GM19455 (cell line): ENCODE results near the gene IGF2BP3.

Source experiments
- ATAC-seq: cut with Tn5 transposase; IDR thresholded peaks from one replicate; pipeline ENCODE4 v1.9.1; 2021; ENCODE audit not compliant: unreplicated experiment

The IGF2BP3 gene

DNA sequence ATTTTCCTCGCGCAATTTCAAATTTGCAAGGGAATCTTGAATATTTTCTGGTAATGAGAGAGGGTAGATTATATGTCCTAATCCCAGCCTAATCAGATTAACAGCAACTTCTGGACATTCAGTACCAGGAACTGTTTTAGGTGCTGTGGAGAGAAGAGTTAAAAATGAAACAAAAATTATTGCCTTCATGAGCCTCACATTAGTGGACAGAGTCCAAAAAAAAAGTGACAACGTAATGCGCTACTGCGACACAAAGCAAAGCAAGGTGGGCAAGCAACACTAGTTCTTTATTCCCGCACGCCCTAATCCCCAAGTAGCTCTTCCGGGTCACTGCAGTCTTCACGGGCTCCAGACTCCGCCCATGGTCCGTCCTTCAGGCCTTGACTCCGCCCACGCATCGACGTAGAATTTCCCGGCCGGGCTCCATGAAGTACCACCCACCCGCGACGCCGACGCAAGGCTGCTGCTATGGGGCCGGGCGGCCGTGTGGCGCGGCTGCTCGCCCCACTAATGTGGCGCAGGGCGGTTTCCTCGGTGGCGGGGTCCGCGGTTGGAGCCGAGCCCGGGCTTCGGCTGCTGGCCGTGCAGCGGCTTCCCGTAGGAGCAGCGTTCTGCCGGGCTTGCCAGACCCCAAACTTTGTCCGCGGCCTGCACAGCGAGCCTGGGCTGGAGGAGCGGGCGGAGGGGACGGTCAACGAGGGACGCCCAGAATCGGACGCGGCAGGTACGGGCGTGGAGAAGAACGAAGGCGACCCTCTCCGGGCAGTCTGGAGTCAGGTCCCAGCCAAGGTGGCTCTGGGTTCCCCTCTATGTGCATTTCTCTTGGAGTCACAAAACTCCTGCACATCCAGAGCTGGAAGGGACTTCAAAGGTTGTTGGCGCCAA, 171.2 kb downstream of the IGF2BP3 start, which contains the start of gene MALSU1:
MALSU1 (plus strand) TSS at position 455 of the 885 bp plus-strand sequence; CDS start at position 469, 14 bp downstream.
- ATAC-seq, result peak; percentile 99

DNA sequence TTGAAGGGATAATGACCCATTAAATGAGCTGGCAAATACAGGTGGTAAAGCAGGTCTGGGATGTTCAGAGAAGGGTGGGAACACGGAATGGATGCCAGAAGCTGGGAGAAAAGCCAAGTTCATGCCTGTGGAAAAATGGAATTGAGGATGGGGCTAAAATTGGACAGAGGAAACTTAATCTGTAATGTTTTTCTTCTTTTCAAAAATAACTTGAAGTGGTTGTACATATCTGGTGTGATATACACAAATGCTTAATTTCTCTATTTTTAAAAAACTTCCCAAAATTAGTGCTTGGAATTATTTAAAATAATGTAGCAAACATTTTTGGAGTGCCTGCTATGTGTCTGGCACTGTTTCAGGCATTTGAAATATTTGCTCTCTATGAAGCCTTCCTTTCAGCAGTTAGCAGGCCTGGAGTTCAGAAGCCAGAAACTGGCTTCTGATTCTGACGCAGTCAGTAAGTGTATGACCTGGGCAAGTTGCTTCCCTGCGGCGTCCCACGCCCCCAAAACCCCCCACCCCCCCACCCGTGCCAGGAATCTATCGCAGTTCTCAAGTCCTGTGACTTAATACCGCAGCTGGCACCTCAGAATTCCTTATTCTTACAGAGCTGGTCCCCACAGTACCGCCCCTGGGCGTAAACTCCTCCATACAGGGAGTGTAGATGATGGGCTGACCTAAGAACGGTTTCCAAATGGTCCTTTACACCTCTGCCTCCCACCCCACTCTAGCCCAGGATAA, 172.0 kb downstream of the IGF2BP3 start:
- ATAC-seq, result no peak

DNA sequence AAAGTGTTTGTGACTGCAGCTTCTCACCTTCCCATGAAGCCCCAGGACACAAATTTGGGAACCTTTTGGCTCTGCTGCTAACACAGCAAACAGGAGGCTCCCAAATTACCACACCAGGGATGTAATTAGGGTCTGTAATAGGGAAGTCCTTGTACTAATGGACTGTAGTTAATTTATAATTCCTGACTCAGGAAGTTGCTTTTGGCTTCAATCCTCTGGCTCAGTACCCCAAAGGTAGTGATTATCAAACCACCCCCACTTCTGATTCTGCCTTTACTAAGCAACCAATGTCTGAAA, 174.9 kb downstream of the IGF2BP3 start:
- no peak for ATAC-seq

DNA sequence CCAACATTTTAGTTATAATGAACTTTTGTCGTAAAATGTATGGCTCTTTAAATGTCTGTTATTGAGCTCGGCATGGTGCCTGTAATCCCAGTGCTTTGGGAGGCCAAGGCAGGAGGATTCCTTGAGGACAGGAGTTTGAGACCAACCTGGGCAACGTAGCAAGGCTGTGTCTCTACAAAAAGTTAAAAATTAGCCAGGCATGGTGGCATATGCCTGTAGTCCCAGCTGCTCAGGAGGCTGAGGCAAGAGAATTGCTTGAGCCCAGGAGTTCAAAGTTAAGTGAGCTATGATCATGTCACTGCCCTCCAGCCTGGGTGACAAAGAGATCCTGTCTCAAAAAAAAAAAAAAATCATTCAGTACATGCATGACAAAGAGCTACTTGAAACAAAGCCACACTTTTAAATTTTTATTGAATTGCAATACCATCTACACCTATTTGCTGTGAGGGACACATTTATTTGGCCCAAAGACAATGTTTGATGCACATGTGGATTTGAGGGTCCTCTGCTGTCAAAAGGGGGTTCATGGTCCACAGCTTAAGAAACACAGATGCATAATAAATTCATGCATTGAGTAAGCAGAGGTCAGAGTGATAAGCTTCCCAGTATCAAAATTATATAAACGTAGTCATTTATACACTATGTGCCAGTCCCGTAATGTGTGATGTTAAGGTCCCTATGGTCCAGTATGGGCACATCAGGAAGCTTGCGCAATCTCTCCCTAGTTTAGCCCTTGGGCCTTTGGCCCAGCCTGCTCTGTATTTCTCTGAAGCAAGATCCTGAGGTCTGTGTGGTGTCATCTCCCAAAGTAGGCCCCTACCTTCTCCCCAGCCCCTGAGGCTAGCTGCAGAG, 175.5 kb downstream of the IGF2BP3 start:
- ATAC-seq, result no peak

DNA sequence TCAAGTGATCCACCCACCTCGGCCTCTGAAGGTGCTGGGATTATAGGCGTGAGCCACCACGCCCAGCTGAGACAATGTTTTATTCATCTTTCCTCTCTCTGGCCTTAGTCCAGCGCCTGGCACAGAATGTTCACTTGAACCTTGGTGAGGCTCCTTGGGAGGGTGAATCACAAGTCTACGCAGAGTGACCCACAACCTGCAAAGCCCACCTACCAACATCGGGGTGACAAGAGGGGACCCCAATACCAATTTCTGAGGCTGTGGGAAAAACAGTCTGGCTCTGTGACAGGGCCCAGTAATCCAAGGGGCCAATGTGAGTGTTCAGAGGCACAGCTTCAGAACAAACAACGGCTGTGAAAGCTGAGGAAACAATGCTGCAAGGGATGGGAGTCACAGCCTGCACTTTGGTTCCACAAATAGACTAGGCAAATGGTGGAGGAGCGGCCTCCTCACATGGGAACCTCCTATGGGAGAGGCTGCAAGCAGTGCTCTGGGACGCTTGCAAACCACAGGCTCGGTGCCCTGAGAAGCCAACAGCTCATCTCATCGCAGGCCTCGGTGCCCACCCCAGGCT, 176.7 kb downstream of the IGF2BP3 start:
- ATAC-seq, result no peak

DNA sequence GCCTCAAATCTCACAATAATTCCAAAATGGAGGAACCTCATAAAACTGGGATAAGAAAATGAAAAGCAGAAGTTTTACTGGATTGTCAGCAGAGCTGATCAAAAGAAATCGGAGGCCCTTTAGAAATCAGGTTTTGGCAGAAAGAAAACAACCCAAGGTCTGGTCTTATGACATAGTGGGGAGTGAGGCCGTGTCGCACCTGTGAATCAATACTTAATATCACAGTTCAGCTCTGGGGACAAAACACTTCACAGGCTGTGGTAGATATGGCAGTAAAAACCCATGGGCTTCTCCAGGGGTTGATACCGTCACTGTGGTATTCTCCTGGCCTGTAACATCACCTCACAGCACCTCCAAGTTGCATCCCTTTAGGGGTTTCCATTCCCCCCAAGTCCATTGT, 177.7 kb downstream of the IGF2BP3 start:
- ATAC-seq, result no peak

DNA sequence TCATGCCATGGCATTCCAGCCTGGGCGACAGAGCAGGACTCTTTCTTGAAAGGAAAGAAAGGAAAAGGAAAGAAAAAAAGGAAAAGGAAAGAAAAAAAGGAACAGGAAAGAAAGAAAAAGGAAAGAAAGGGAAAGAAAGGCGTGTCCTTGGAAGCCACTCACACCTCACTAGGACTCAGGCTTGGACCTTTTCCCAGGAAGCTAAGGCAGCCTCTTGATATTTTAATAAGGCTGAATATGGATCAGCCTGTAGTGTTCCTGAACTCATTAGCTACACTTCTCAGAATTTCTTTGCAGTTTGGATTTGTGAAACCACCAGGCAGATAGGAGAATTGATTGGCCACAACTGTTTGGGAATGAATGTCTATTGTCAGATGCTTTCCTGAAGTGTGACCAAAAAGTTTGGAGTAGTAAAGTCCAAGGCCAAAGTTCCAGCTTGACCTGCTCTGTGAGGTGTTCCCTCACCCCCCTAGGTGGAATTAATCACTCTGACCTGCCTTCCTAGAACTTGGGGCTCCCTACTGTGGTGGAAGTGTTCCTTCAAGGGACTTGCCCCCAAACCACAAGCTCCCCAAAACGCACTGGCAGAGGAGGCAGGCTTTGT, 178.2 kb downstream of the IGF2BP3 start:
- ATAC-seq, result no peak

DNA sequence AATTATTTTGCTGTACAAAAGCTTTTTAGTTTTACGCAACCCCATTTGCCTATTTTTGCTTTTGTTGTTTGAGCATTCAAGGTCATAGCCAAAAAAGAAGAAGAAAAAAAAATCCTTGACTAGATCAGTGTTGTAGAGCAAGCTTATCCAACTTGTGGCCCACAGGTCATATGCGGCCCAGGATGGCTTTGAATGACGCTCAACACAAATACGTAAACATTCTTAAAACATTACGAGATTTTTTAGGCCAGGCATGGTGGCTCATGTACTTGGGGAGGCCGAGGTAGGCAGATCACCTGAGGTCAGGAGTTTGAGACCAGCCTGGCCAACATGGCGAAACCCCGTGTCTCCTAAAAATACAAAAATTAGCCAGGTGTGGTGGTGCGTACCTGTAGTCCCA, 179.3 kb downstream of the IGF2BP3 start:
- no peak for ATAC-seq

DNA sequence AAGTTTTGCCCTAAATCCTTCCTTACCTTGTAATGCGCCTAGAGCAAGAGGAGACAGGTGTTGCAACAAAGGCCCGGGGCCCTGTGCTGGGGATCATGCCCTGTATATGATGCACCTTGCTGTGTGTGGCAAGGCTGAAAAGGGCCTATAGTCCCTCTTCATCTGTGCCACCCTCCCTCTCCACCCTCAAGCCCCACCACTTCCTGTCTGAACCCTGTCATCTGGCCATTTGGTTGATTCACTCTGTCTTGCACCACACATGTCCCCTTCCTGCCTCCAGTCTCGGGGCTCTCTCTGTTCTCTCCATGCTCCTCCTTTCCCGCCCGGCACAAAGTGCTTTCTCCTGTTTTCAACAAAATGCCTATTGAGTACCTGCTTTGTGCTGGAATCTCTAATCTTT, 182.7 kb downstream of the IGF2BP3 start:
- no peak for ATAC-seq

DNA sequence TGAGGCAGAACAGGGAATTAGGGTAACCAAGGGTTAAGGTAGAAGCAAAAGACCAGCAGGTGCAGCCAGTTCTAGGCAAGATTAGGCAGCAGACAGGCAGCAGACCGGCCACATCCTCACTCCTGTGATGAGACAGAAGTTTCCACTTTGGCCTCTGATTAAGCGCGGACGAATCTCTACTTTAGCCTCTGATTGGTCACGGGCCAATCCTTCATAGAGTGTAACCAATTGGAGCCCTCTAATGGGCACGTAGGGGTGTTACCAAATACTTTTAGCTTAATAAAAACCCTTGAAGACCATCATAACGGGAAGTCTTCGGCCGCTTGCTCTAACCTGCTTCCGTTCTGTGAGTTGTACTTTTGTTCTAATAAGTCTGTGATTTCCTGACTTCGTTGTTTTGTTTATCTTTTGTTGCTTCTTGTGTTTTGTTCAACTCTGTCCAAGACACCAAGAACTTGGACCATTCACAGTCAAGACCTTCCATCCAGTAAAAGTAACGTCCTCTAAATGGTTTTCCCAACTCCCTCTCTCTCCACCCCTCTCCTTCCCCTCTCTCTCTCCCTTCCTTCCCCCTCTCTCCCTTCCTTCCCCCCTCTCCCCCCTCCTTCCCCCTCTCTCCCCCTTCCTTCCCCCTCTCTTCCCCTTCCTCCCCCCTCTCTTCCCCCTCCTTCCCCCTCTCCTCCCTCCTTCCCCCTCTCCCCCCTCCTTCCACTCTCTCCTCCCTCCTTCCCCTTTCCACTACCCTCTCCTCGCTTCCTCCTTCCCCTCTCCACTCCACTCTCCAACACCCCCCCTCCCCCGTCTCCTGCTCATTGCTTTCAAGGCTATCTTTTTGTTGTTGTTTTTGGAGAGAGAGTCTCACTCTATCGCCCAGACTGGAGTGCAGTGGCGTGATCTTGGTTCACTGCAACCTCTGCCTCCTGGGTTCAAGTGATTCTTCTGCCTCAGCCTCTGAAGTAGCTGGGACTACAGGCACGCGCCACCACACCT, 184.3 kb downstream of the IGF2BP3 start:
- no peak for ATAC-seq

DNA sequence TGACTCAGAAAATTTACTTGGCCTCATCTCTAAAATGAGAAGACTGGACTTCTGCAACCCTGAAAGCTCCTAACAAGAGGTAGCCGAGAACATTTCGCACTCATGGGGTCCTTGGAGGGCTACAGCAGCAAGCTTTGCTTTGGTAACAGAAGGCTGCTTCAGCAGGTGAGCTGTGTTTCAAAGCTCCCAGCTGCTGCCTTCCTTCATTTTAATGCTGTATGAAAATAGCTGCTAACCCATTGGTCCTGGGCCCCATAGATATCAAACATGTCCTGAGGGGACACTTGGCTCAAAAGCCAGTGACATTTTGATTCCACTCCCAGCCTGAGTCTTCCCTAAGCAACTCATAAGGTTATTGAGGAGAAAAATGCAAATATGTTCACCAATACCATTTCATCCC, 185.4 kb downstream of the IGF2BP3 start:
- no peak for ATAC-seq

DNA sequence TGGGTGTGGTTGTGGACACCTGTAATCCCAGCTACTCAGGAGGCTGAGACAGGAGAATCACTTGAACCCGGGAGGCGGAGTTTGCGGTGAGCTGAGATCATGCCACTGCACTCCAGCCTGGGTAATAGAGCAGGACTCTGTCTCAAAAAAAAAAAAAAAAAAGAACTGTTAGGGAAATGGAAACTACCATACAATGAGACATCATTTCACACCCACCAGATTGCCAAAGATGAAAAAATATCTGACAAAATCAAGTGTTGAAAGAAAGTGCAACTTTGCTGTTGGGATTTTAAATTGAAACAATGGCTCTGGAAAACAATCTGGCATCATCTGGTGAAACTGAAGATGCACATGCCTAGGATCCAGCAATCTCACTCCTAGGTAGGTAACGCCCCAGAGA, 187.2 kb downstream of the IGF2BP3 start:
- ATAC-seq, result no peak

DNA sequence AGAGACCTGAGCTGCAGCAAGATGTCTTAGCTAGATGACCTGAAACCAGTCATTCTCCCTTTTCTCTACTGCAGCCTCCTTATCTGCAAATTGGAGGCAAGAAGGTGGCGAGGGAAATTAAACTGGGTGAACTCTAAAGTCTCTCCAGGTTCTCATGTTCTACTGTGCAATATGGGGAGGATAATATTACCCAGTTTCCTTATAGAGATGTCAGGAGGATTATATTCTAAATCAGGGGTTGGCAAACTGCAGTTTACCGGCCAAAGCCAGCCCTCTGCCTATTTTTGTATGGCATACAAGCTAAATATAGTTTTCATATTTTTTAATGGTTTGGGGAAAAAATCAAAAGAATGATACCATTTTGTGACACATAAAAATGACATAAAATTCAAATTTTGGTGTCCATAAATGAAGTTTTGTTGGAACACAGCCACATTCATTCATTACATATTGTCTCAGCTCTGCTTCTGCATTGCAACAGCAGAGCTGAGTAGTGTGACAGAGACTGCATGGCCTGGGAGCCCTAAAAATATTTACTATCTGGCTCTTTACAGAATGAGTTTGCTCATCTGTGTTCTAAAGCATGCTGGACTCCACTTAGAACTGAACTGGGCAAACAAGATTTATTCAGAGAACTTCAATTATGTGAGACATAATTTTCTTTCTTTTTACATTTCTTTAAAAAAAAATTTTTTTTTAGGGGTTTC, 190.3 kb downstream of the IGF2BP3 start:
- no peak for ATAC-seq

DNA sequence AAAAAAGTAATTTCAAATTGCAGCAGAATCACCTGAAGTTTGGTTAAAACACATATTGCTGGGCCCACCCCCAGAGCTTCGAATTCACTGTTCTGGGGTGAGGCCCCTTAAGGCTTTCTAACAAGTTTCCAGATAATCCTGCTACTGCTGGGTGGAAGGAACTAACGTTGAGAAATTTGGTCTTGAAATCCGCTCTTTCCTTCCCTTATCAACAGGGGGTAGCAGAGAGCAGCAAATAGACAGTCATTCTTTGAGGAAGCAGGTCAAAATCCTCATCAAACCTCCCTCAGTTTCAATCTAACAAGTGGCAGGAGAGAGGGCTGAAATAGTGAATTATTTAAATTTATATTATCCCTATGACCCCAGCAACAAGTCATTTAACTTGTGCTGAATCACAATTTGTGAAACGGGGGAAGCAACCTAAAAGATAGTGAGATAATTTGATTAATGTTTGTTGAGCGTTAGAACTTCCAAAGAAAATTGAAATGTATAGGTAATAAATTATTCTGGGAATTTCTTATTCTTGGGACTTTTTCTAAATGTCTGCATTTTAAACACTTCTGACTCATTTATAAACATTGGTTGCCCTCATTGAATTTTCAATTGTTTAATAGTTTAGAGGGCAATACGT, 192.8 kb downstream of the IGF2BP3 start:
- peak; percentile 43 for ATAC-seq

DNA sequence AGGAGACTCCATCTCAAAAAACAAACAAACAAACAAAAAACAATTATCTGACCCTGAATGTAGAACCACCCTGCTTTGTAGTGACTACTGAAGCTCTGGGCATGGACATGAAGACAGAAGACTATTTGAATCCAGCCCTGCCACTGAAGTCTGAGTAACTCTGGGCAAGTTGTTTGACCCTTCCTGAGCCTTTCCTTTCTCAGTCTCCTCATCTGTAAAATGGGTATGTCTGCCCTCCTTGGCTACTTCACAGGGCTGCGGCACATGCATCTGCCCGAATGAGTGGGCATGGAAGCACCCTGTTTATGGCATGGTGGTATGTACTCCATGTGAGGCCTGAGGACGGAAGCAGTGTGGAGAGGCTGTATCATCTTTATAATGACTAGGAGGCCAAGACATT, 193.3 kb downstream of the IGF2BP3 start:
- no peak for ATAC-seq

DNA sequence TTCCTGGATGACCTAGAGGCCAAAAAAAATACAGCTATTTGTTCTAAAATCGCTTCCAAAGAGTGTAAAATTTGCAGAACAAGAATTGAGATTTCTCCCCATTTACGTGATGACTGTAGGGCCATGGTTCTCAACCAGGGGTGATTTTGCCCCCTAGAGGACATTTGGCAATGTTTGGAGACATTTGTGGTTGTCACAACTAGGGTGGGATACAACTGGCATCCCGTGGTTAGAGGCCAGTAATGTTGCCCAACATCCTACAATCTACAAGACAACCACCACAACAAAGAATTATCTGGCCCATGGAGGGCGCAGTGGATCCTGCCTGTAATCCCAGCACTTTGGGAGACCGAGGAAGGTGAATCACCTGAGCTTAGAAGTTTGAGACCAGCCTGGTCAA, 193.9 kb downstream of the IGF2BP3 start:
- no peak for ATAC-seq

DNA sequence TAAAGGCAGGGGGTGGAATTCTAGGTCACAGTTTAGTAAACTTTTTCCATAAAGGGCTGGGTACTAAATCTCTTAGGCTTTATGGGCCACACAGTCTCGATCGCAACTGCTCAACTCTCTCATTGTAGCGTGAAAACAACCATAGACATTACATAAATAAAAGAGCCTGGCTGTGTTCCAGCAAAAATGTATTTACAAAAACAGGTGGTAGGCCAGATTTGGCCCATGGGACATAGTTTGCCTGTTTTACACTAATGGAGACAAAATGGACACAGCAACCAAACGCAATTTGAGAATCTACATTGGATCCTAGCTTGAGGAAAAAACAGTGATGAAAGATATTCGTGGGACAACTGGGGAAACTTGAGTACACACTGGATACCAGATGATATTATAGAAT, 194.4 kb downstream of the IGF2BP3 start:
- no peak for ATAC-seq

DNA sequence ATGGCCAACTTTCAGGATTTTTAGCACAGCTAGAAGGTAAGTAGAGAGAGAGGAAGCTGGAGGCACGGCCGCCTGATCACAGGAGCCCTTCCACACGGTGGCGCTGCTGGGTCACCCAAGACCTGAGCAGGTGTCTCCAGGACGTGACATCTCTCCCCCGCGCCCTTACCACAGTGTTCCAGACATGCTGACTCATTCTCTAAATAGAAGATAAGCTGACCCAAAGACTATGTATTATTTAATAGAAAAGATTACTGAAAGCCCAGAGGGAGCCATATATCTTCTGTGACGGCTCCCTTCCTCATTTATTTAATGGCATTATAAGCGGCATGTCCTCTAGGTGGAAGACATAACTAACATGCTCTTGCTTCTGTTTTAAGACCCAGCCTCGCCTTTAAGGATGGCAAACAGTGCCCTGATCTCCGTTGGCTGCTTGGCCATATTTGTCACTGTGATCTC, 197.1 kb downstream of the IGF2BP3 start:
- ATAC-seq, result peak; percentile 99
